ENCODE data around the gene ABTB2.

DNA sequence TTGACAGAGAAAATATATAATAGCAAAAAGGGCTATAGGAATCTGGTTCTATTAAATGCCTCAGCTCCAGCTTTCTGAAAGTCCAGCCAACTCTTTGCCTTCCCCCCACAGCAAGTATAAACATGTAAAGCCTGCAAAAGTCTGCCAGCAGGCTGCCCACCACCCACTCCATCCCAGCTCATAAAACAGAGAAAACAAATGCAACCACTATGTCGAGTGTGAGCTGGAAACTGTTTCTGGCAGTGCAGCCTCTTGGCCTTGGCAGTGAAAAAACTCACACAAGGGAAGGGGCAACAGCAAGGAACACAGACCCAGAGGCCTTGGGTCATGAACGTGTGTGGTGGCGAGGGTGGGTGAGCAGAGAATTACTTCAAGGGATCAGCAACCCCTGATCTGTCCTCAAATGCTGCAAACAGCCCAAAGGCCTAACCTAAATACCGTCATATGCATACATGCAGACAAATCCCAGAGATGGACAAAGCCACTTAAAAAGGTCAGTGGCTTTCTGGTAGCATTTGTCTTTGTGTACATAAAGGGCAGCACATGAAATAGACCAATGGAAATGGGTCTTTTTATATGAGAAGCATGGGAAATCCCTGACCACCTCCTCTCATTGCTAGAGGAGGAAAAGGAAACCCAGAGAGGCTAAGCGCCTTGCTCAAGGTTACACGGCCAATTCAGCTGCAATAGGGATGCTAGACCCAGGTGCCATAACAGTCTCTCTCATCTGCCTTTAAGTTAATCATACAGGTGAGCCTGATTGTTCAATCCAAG is 177.6 kb downstream of the ABTB2 start:
- TF ChIP-seq, protein P1, sequence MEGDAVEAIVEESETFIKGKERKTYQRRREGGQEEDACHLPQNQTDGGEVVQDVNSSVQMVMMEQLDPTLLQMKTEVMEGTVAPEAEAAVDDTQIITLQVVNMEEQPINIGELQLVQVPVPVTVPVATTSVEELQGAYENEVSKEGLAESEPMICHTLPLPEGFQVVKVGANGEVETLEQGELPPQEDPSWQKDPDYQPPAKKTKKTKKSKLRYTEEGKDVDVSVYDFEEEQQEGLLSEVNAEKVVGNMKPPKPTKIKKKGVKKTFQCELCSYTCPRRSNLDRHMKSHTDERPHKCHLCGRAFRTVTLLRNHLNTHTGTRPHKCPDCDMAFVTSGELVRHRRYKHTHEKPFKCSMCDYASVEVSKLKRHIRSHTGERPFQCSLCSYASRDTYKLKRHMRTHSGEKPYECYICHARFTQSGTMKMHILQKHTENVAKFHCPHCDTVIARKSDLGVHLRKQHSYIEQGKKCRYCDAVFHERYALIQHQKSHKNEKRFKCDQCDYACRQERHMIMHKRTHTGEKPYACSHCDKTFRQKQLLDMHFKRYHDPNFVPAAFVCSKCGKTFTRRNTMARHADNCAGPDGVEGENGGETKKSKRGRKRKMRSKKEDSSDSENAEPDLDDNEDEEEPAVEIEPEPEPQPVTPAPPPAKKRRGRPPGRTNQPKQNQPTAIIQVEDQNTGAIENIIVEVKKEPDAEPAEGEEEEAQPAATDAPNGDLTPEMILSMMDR (conservative IDR thresholded peaks at IDR 0.05 in 1 of 2, IDR thresholded peaks at IDR 0.05 in 1 of 2; ENCODE audit: low read depth in 1 of 2, low read length in 2 of 2): no peak
- TF ChIP-seq EZH2 (IDR thresholded peaks at IDR 0.05; ENCODE audit: low read length, missing control alignments): no peak
